ENCODE results near the gene SMIM8. TPM values are rescaled to one million over a fixed set of nuclear protein-coding genes. Genes with fewer than 3 reads are reported as not detected.

The SMIM8 gene
- total and polyA plus RNA-seq, 10 of the 15 experiments (the other 5 are each of a cell fraction or from before 2014, with no cell fraction given), result 6.2 to 45.8 (median 10.4) TPM

DNA sequence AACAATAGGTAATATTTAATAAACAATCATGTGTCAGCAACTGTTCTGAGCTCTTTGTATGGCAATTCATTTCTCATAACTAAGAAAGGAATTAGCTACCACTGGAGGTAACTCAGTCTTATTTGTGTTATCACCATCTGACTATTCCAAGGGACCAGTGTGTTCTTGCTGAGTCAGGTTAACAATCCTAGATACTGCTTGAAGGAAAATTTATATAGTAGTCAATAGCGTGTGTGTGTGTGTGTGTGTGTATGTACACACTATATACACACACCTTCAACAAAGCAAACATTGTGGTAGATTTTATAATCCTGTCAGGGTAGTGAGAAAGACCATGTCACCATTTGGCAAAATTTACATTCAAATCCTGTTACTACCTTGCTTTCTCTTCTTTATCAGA is 45.8 kb upstream of the SMIM8 start:
- no peak for TF ChIP-seq E2F8 (IDR thresholded peaks at IDR 0.05; ENCODE audit: low read depth, partially characterized antibody)
- TF ChIP-seq, protein P1, sequence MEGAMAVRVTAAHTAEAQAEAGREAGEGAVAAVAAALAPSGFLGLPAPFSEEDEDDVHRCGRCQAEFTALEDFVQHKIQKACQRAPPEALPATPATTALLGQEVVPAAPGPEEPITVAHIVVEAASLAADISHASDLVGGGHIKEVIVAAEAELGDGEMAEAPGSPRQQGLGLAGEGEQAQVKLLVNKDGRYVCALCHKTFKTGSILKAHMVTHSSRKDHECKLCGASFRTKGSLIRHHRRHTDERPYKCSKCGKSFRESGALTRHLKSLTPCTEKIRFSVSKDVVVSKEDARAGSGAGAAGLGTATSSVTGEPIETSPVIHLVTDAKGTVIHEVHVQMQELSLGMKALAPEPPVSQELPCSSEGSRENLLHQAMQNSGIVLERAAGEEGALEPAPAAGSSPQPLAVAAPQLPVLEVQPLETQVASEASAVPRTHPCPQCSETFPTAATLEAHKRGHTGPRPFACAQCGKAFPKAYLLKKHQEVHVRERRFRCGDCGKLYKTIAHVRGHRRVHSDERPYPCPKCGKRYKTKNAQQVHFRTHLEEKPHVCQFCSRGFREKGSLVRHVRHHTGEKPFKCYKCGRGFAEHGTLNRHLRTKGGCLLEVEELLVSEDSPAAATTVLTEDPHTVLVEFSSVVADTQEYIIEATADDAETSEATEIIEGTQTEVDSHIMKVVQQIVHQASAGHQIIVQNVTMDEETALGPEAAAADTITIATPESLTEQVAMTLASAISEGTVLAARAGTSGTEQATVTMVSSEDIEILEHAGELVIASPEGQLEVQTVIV (IDR thresholded peaks at IDR 0.05; ENCODE audit: borderline replicate concordance, partially characterized antibody), result no peak
- TF ChIP-seq SKIL (IDR thresholded peaks at IDR 0.05; ENCODE audit: low read depth, poor library complexity, severe bottlenecking), result no peak
- no peak for TF ChIP-seq CHD1 (IDR thresholded peaks at IDR 0.05; ENCODE audit: low read depth, low read length)
- TF ChIP-seq ETV6 (conservative IDR thresholded peaks at IDR 0.05 in 1 of 2, IDR thresholded peaks at IDR 0.05 in 1 of 2; ENCODE audit: borderline replicate concordance in 1 of 2, low read depth in 1 of 2), result no peak
- no peak for TF ChIP-seq WRNIP1 (IDR thresholded peaks at IDR 0.05; ENCODE audit: borderline replicate concordance, low read depth, low read length)
- no peak for TF ChIP-seq BCL3 (IDR thresholded peaks at IDR 0.05; ENCODE audit: borderline replicate concordance, insufficient read depth, low read depth, low read length, poor library complexity, severe bottlenecking)
- TF ChIP-seq EGR1 (IDR thresholded peaks at IDR 0.05; ENCODE audit: borderline replicate concordance in 1 of 2, low read depth in 2 of 2, low read length in 2 of 2), result no peak
- TF ChIP-seq BACH1 (IDR thresholded peaks at IDR 0.05; ENCODE audit: borderline replicate concordance), result no peak
- Histone ChIP-seq H3K4me2 (ENCODE audit: control insufficient read depth, insufficient read depth) (no peak overlapping the region), H3K4me3 (no peak overlapping the region), H3K79me2 (ENCODE audit: control insufficient read depth, insufficient read depth, low read length) (no peaks in the 10 kb centered on the region), H4K20me1 (ENCODE audit: control insufficient read depth, insufficient read depth) (no peaks in the 10 kb centered on the region), H3K9ac (ENCODE audit: control insufficient read depth, insufficient read depth, low read length) (no peak overlapping the region), H3K4me1 (ENCODE audit: control insufficient read depth, insufficient read depth, low read length) (no peaks in the 10 kb centered on the region), H3K36me3 (ENCODE audit: control insufficient read depth in 2 of 2, insufficient read depth in 2 of 2, low read length in 1 of 2) (no peaks in the 10 kb centered on the region), H2AFZ (ENCODE audit: control insufficient read depth, low read depth, low read length) (no peak overlapping the region), H3K27me3 (replicated peaks in 1 of 2; ENCODE audit: control insufficient read depth in 2 of 2, insufficient read depth in 2 of 2, low read length in 1 of 2) (no peaks in the 10 kb centered on the region), H3K9me3 (replicated peaks; ENCODE audit: control insufficient read depth, insufficient read depth, low read length) (no peaks in the 10 kb centered on the region), H3K27ac (ENCODE audit: control insufficient read depth, insufficient read depth) (no peak overlapping the region)
- SMC1A ChIA-PET (ENCODE audit: uncharacterized antibody, unreplicated experiment), result interaction anchor here (1.0 to 1.8 kb wide), 3 partner anchors 27 to 136 kb away, joined by 3 to 8 read pairs (median 4); no protein-coding TSS in a partner anchor
- ATAC-seq (no peak), DNase-seq (ENCODE audit: low read depth, low spot score) (no peak), FAIRE-seq (no peak)
- intact Hi-C loops (cut with micrococcal nuclease; ENCODE audit: unreplicated experiment), result loop anchor here (10.0 kb wide), 1 partner anchor 212 kb away; no protein-coding TSS in a partner anchor
- in situ Hi-C loops (cut with MboI), result no loop called here
- no TSS peak for BruUV-seq (replicated peaks)
- 100% methylated on average over 1 of the region's 1 CpG for WGBS (ENCODE audit: insufficient coverage, insufficient replicate concordance, low lambda C conversion rate, missing lambda C conversion rate)
- CTCF ChIA-PET, result interaction anchor here (0.8 to 2.2 kb wide), 6 partner anchors 46 to 1646 kb away, joined by 3 to 7 read pairs (median 4); partner anchors contain the start of gene SMIM8
- POLR2A ChIA-PET, result interaction anchor here (0.5 kb wide), 1 partner anchor 132 kb away, joined by 3 read pairs; no protein-coding TSS in a partner anchor
- RAD21 ChIA-PET (ENCODE audit: unreplicated experiment), result interaction anchor here (0.7 to 1.6 kb wide), 3 partner anchors 116 to 137 kb away, joined by 3 to 5 read pairs (median 3); no protein-coding TSS in a partner anchor

Measured in GM12878 (cell line).